CD4-positive, alpha-beta T cell treated with Interferon alpha-2 for 1 hour (primary cell): Measurements from ENCODE around the gene GPR137.

ENCODE experiments used
- DNase-seq, 2 donors: peaks; one replicate each; pipeline ENCODE4 v3.0.0-alpha.2; 2020 to 2022

The GPR137 gene

DNA sequence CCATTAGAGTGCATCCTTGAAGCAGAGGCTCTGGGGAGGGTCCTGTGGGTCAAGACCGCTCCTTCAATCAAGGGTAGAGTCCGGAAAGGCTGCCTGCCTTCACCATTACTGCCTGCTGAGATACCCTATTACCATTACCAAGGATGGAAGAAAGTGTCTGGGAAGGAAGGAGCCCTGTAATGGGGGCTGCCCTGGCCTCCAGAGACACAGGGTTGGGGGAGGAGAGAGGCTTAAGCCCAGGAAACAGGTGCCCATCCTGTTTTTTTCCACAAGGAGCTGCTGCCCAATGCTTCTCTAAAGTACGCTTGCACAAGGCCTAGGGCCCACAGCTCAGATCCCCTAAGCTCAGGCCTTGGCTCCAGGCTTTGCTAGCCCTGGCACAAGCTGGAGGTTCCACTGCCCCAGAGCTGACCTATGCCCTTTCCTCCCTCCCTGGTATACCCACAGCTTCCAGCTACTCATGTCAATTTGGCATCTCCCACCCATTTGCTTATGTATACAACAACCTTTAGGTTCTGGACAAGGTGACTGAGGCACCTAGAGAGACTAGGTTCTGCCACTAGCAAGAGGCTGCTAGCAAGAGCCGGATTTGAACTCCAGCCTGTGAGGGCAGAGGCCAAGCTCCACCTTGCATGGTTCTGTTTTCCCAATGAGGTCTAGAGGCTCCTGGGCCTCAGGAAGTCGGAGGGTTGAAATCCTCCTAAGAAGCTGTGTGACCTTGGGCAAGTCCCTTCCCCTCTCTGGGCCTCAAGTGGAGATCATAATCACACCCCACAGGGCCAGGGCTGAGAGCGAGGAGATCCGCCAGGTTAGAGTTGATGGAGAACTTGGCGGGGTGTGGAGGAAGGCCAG is 35.9 kb upstream of the GPR137 start:
- no peak for DNase-seq

- no peak for DNase-seq
Observed at GRCh38 chr11:64250415-64251015, 35.1 kb upstream of the GPR137 start.

DNA sequence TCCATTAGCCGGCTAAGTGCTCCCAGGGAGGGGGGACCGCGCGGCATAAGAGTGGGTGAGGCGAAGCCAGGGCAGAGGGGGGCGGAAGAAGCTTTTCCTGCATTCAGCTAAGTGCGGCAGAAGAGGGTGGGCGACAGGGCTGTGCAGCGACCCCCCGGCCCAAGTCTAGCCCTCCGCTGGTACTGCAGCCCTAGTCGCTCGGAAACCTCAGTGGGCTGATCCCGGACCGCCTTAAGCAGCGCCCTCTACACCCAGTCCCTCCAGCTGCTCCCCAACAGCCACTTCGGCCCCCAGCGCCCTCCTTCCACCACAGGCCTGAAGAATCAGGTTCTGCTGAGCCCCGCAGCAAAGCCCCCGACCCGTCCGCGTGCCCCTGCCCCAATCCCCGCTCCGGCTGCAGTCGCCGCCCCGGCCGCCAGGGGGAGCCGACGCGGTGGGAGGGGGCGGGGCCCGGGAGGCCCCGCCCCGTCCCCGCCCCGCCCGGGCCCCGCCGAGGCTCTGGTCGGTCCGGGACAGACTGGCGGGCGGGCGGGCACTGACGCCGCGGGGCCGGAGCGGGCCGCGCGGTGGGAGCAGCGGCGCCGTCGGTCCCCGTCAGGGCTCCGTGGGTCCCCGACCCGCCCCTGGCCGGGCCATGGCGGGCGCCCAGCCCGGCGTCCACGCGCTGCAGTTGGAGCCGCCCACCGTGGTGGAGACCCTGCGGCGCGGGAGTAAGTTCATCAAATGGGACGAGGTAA is 34.5 kb upstream of the GPR137 start, which contains the start of gene PLCB3:
TSS of gene PLCB3 (plus strand) at position 515 of the 737 bp plus-strand sequence. CDS start at position 635, 120 bp downstream.
- DNase-seq, result peak; percentile 51 to 76

DNA sequence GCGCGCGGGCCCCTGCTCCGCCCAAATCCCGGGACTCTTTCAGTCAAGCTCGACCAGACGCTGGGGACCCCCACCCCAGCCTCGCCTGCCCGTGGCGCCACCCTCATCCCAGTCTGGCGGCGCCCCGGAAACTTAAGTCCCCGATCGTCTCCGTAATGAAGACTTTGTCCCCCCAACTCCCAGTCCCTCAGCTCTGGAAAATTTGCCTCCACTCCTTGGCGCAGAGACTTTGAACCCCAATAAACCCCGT is 34.0 kb upstream of the GPR137 start:
- no peak for DNase-seq

- no peak for DNase-seq
Observed at GRCh38 chr11:64252003-64252872, 33.4 kb upstream of the GPR137 start.

GRCh38 chr11:64253043-64253442 is 32.6 kb upstream of the GPR137 start:
- DNase-seq, result no peak

DNA sequence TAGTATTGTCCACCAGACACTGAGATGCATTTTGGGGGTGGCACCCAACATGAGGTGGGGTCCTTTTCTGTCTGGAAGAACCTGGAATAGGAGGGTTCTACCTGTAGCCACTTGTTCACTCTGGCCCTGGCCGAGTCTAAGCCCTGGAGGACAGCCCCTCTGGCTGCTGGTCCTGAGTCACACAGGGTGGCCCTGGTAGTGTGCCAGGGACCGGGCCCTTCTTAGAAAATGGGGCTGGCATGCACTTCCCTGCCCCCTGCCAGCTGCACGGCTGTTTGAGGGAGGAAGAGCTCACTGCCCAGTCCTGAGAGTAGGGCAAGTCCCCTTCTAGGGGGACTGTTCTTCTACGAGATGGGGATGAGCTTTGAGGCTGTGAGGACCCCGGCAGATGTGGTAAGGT is 32.2 kb upstream of the GPR137 start:
- DNase-seq, result no peak

GRCh38 chr11:64254326-64254725 is 31.3 kb upstream of the GPR137 start:
- no peak for DNase-seq

DNA sequence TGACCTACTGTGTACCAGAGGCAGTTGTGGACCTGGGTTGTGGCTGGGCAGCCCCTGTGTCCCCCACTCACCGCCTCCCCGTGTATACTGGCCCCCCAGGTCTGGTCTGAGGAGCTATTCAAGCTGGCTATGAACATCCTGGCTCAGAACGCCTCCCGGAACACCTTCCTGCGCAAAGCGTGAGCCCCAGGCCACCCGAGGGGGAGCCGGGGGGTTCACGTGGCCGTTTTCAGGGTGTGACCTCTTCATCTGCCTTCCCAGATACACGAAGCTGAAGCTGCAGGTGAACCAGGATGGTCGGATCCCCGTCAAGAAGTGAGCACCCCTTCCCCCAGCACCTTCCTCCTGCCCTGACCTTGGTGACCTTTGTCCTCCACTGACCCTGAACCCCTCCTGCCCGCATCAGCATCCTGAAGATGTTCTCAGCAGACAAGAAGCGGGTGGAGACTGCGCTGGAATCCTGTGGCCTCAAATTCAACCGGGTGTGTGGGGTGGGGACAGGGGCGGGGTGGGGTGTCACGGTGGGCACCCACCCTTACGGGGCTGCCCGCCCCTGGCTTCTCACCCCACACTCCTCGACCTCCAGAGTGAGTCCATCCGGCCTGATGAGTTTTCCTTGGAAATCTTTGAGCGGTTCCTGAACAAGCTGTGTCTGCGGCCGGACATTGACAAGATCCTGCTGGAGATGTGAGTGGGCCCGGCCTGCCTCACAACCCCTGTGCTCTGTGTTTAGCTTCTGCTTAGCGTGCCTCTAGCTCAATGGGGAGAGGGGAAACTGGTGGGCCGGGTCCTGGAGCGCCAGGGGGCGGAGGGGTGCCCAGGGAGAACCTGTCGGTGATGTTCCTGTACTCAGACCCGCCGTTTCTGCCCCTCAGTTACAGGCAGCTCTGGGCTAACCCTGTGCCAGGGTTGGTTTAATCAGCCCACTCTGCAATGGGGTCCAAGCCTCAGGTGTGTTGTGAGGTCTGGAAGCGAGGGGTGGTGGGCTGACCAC is 30.2 kb upstream of the GPR137 start:
- no peak for DNase-seq

DNA sequence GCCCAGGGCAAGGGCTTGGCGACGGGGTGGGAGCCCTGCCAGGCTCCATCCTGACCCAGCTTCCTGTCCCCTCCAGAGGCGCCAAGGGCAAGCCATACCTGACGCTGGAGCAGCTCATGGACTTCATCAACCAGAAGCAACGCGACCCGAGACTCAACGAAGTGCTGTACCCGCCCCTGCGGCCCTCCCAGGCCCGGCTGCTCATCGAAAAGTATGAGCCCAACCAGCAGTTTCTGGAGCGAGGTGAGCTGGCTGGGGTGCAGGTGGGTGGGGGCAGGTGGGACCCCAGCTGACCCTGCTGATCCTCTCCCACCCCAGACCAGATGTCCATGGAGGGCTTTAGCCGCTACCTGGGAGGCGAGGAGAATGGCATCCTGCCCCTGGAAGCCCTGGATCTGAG is 29.3 kb upstream of the GPR137 start:
- no peak for DNase-seq

GRCh38 chr11:64258356-64258755 is 27.3 kb upstream of the GPR137 start:
- DNase-seq, result no peak

DNA sequence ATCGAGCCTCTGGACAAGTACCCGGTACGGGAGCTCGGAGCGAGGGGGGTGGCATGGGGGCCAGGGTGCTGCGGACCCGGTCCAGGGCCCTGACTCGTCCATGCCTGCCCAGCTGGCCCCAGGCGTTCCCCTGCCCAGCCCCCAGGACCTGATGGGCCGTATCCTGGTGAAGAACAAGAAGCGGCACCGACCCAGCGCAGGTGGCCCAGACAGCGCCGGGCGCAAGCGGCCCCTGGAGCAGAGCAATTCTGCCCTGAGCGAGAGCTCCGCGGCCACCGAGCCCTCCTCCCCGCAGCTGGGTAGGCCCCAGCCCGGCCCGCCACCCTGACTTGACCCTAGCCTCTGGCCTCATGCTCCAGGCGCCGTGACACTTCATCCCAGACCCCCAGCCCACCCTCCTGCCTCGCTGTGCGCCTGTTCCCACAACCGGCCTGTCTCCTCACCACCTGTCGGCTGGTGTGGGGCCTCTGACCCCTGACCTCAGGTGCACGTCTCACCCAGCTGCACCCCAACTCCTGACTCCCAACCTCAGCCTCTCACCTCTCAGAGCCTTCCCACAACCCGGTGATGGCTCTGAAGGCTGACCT is 26.6 kb upstream of the GPR137 start:
- DNase-seq, result no peak

DNA sequence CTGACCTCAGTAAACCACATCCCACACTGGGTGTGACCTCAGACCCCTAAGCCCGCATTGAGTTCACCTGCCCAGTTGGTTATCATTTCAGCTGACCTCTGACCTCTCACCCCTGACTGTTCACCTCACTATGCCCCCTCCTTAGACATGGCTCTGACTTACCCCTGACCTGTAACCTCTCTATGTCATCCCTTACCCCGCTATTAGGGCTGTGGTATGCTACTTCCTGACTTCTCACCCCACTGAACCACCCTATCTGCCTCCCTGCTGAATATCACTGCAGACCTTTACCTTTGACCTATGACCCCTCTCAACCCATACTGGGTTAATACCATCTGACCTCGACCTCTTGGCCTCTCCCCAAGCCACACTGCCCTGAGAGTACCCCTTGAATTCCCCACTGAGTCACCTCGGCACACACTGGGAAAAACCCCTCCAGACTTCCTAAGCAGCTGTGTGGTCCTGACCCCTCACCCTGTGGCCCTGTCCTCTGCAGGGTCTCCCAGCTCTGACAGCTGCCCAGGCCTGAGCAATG is 26.0 kb upstream of the GPR137 start:
- DNase-seq, result no peak

DNA sequence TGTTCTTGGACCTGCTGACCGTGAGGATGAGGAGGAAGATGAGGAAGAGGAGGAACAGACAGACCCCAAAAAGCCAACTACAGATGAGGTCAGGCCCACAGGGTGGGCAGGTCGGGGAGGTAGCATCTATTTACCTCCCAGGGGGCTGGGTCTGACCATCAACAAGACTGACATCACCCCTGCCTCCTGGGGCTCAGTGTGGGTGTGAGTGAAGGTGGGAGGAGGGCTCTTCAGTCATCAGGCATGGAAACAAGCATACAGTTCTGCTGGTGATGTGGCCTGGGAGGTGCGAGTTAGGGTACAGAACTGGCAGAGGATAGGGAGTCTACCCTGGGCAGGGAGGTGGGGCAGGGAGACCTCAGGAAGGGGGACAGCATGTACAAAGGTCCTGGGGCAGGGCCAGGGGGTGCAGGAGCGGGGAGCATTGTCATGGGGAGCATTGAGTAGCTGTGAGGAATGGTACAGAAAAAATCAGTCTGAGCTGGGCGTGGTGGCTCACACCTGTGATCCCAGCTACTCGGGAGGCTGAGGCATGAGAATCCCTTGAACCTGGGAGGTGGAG is 25.4 kb upstream of the GPR137 start:
- DNase-seq, result no peak

DNA sequence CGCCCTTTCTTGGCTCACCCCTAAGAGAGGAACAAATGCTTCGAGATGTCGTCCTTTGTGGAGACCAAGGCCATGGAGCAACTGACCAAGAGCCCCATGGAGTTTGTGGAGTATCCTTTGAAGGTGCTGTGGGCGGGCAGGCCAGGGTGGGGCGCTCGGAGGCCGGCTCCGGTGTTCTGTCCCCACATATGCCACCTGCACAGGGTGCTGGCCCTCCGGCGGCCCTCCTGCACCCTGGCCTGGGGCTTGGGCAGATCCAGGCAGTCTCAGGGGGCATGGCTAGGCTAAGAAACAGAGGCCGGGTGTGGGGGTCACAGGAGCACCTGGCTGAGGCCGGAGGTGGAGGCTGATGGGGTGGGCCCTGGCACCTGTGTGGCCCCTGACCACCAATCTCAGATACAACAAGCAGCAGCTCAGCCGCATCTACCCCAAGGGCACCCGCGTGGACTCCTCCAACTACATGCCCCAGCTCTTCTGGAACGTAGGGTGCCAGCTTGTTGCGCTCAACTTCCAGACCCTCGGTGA is 24.0 kb upstream of the GPR137 start:
- no peak for DNase-seq

GRCh38 chr11:64262271-64263002 is 23.2 kb upstream of the GPR137 start:
- no peak for DNase-seq

GRCh38 chr11:64263021-64263946 is 22.4 kb upstream of the GPR137 start:
- no peak for DNase-seq

DNA sequence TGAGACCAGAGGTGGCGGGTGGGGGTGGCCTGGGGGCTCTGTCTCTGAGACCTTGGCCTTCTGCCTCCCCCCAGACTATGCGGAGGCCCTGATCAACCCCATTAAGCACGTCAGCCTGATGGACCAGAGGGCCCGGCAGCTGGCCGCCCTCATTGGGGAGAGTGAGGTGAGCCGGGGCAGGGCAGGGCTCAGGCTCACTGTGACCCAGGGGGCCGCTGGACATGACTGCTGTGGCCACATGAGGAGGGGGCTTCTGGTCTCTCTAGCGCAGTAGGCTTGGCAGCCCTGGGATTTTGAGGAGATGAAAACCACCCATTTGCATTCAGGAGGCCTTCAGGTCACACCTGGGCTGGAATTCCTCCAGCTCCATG is 21.7 kb upstream of the GPR137 start:
- DNase-seq, result no peak
